Loucy (cell line): ENCODE data around the gene FAM3B.

Source experiments
- H2AFZ ChIP-seq: fragments of 200-600 bp; sonication (generic); 2 replicates; pipeline ENCODE4 v1.6.0; 2016; ENCODE audit warnings: antibody characterized with exemption, mild to moderate bottlenecking, low read length, moderate library complexity
- H3F3A ChIP-seq: fragments of 200-600 bp; 2 replicates; pipeline ENCODE4 v1.6.0; 2016; ENCODE audit warnings: antibody characterized with exemption, low read depth, mild to moderate bottlenecking
- H3K27me3 ChIP-seq: fragments of 200-600 bp; sonication (generic); 2 replicates; pipeline ENCODE4 v1.6.1; 2014; ENCODE audit warnings: low read length, mild to moderate bottlenecking; ENCODE audit not compliant: insufficient read depth, poor library complexity, severe bottlenecking
- H3K36me3 ChIP-seq: fragments of 200-600 bp; sonication (generic); 2 replicates; pipeline ENCODE4 v1.6.1; 2016; ENCODE audit warnings: low read length; ENCODE audit not compliant: insufficient read depth
- H3K4me1 ChIP-seq: fragments of 200-600 bp; sonication (generic); 2 replicates; pipeline ENCODE4 v1.5.1; 2014; ENCODE audit warnings: low read length, mild to moderate bottlenecking; ENCODE audit not compliant: insufficient read depth, poor library complexity, severe bottlenecking
- H3K4me2 ChIP-seq: fragments of 200-600 bp; sonication (generic); 2 replicates; pipeline ENCODE4 v1.6.0; 2014; ENCODE audit warnings: antibody characterized with exemption, low read length, low read depth, mild to moderate bottlenecking; ENCODE audit not compliant: poor library complexity, severe bottlenecking
- H3K4me3 ChIP-seq: fragments of 200-600 bp; sonication (generic); 2 replicates; pipeline ENCODE4 v1.5.1; 2014; ENCODE audit warnings: low read length, mild to moderate bottlenecking, mixed read lengths; ENCODE audit not compliant: poor library complexity, severe bottlenecking
- H3K79me2 ChIP-seq: fragments of 200-600 bp; sonication (generic); 2 replicates; pipeline ENCODE4 v1.6.1; 2014; ENCODE audit warnings: low read length; ENCODE audit not compliant: insufficient read depth
- H3K9ac ChIP-seq: fragments of 200-600 bp; sonication (generic); 2 replicates; pipeline ENCODE4 v1.6.0; 2014; ENCODE audit warnings: mild to moderate bottlenecking, low read depth, low read length, moderate library complexity; ENCODE audit not compliant: poor library complexity, severe bottlenecking
- H3K9me2 ChIP-seq: fragments of 200-600 bp; sonication (generic); replicated peaks from 2 replicates; pipeline ENCODE4 v1.6.1; 2016; ENCODE audit warnings: low read depth, low read length, mixed read lengths
- H3K9me3 ChIP-seq: fragments of 200-600 bp; sonication (generic); 2 replicates; pipeline ENCODE4 v1.6.1; 2014; ENCODE audit warnings: mild to moderate bottlenecking, antibody characterized with exemption, low read length, low read depth; ENCODE audit not compliant: insufficient read depth
- H4K20me1 ChIP-seq: fragments of 200-600 bp; sonication (generic); 2 replicates; pipeline ENCODE4 v1.6.0; 2014; ENCODE audit warnings: antibody characterized with exemption, low read length, mild to moderate bottlenecking; ENCODE audit not compliant: insufficient read depth, poor library complexity, severe bottlenecking
- CTCF ChIP-seq: fragments of 200-600 bp; sonication (generic); conservative IDR thresholded peaks from 2 replicates; pipeline ENCODE4 v1.5.1; 2014; ENCODE audit warnings: mild to moderate bottlenecking, antibody characterized with exemption, low read length
- EZH2phosphoT487 ChIP-seq: fragments of 200-600 bp; IDR thresholded peaks from 2 replicates; pipeline ENCODE4 v1.6.1; 2018; ENCODE audit warnings: antibody characterized with exemption, mild to moderate bottlenecking, moderate library complexity, borderline replicate concordance

FAM3B gene

GRCh38 chr21:41360072-41360821 lies 43.6 kb downstream of the FAM3B start:
- no peak overlapping the region for H3K4me3 ChIP-seq
- peaks cover 19% of the 10 kb centered on the region; the same call in 1 of the 2 replicates for H3F3A ChIP-seq
- H4K20me1 ChIP-seq: no peaks in the 10 kb centered on the region
- TF ChIP-seq EZH2phosphoT487 (no peak), CTCF (no peak)
- no peaks in the 10 kb centered on the region for H3K9me2 ChIP-seq
- H3K27me3 ChIP-seq: no peaks in the 10 kb centered on the region
- H3K9ac ChIP-seq: no peak overlapping the region
- H3K9me3 ChIP-seq: no peaks in the 10 kb centered on the region
- H3K36me3 ChIP-seq: no peaks in the 10 kb centered on the region
- H3K4me1 ChIP-seq: peaks cover 34% of the 10 kb centered on the region
- peaks cover 15% of the 10 kb centered on the region; the same call in 1 of the 2 replicates for H3K79me2 ChIP-seq
- H2AFZ ChIP-seq: no peak overlapping the region
- H3K4me2 ChIP-seq: no peak overlapping the region

- Histone ChIP-seq H3K4me3 (peak overlapping the region; percentile 83), H3K79me2 (peaks cover 18% of the 10 kb centered on the region; the same call in 1 of the 2 replicates), H3K9ac (peak overlapping the region; percentile 76), H3K9me3 (no peaks in the 10 kb centered on the region), H3K4me2 (peak overlapping the region; percentile 83), H3K27me3 (no peaks in the 10 kb centered on the region), H3K9me2 (no peaks in the 10 kb centered on the region), H3K4me1 (peaks cover 34% of the 10 kb centered on the region), H3K36me3 (no peaks in the 10 kb centered on the region), H3F3A (peaks cover 19% of the 10 kb centered on the region; the same call in 1 of the 2 replicates), H4K20me1 (no peaks in the 10 kb centered on the region), H2AFZ (peak overlapping the region; percentile 85)
- TF ChIP-seq EZH2phosphoT487 (no peak), CTCF (no peak)
These were observed 44.6 kb downstream of the FAM3B start for GRCh38 chr21:41361053-41361785.

GRCh38 chr21:41361786-41362604 lies 45.4 kb downstream of the FAM3B start, which contains the start of gene MX2:
Gene MX2 (plus strand): TSS chr21:41362027. CDS start chr21:41376907, 14,880 bp downstream.
- peak within 1 kb of the TSS; percentile 85 for H2AFZ ChIP-seq
- H3K27me3 ChIP-seq: no peaks in the 10 kb centered on the region
- H3K4me1 ChIP-seq: peaks cover 34% of the 10 kb centered on the region
- peak within 1 kb of the TSS; percentile 83 for H3K4me2 ChIP-seq
- peak within 1 kb of the TSS; percentile 76 for H3K9ac ChIP-seq
- H3K9me2 ChIP-seq: no peaks in the 10 kb centered on the region
- H3K4me3 ChIP-seq: peak within 1 kb of the TSS; percentile 83
- H4K20me1 ChIP-seq: no peaks in the 10 kb centered on the region
- H3K79me2 ChIP-seq: peaks cover 18% of the 10 kb centered on the region; the same call in 1 of the 2 replicates
- no peaks in the 10 kb centered on the region for H3K9me3 ChIP-seq
- no peaks in the 10 kb centered on the region for H3K36me3 ChIP-seq
- TF ChIP-seq EZH2phosphoT487 (no peak), CTCF (no peak)
- peaks cover 19% of the 10 kb centered on the region; the same call in 1 of the 2 replicates for H3F3A ChIP-seq
